Putamen (tissue), 1 donor: ENCODE results near the gene SLC6A7.

ENCODE experiments used
- DNase-seq: peaks from one replicate; pipeline ENCODE4 v3.0.0-alpha.2; 2016; ENCODE audit warnings: low spot score

SLC6A7 gene

GRCh38 chr5:150155258-150156026 lies 34.4 kb upstream of the SLC6A7 start, which contains the start of gene PDGFRB:
Gene PDGFRB (minus strand): TSS chr5:150155845. CDS start chr5:150137047, 18,798 bp downstream.
- peak; percentile 77 for DNase-seq

- DNase-seq, result no peak
Measured at GRCh38 chr5:150156027-150156368, 33.9 kb upstream of the SLC6A7 start.

- DNase-seq, result no peak
Measured at GRCh38 chr5:150156540-150156939, 33.3 kb upstream of the SLC6A7 start.

GRCh38 chr5:150157168-150157567 lies 32.7 kb upstream of the SLC6A7 start:
- DNase-seq, result no peak

- DNase-seq, result no peak
Measured at GRCh38 chr5:150158170-150158949, 31.5 kb upstream of the SLC6A7 start.

- DNase-seq, result no peak
Measured at GRCh38 chr5:150159031-150159430, 30.8 kb upstream of the SLC6A7 start.

- no peak for DNase-seq
Measured at GRCh38 chr5:150159741-150160179, 30.1 kb upstream of the SLC6A7 start.

GRCh38 chr5:150160448-150161081 lies 29.3 kb upstream of the SLC6A7 start:
- no peak for DNase-seq

- no peak for DNase-seq
Measured at GRCh38 chr5:150161242-150162141, 28.4 kb upstream of the SLC6A7 start.

GRCh38 chr5:150162142-150162513 lies 27.7 kb upstream of the SLC6A7 start:
- DNase-seq, result no peak

- no peak for DNase-seq
Measured at GRCh38 chr5:150163035-150163434, 26.8 kb upstream of the SLC6A7 start.

GRCh38 chr5:150163547-150164059 lies 26.3 kb upstream of the SLC6A7 start:
- no peak for DNase-seq

GRCh38 chr5:150164211-150164980 lies 25.5 kb upstream of the SLC6A7 start:
- DNase-seq, result no peak

- no peak for DNase-seq
Measured at GRCh38 chr5:150166037-150166649, 23.7 kb upstream of the SLC6A7 start.

GRCh38 chr5:150166650-150167511 lies 23.0 kb upstream of the SLC6A7 start, which contains the start of gene CDX1:
Gene CDX1 (plus strand): TSS chr5:150166778. CDS start chr5:150166877, 99 bp downstream.
- no peak for DNase-seq

GRCh38 chr5:150167512-150167850 lies 22.4 kb upstream of the SLC6A7 start:
- DNase-seq, result no peak

- no peak for DNase-seq
Measured at GRCh38 chr5:150167908-150168307, 22.0 kb upstream of the SLC6A7 start.

- no peak for DNase-seq
Measured at GRCh38 chr5:150168864-150169263, 21.0 kb upstream of the SLC6A7 start.

- no peak for DNase-seq
Measured at GRCh38 chr5:150172145-150172544, 17.7 kb upstream of the SLC6A7 start.
